Measurements from ENCODE around the gene KIAA0586. TPM values are rescaled to one million over a fixed set of nuclear protein-coding genes. Genes with fewer than 3 reads are reported as not detected.

Gene KIAA0586
- polyA plus RNA-seq, 2 donors, result 3.9 to 6.1 TPM

DNA sequence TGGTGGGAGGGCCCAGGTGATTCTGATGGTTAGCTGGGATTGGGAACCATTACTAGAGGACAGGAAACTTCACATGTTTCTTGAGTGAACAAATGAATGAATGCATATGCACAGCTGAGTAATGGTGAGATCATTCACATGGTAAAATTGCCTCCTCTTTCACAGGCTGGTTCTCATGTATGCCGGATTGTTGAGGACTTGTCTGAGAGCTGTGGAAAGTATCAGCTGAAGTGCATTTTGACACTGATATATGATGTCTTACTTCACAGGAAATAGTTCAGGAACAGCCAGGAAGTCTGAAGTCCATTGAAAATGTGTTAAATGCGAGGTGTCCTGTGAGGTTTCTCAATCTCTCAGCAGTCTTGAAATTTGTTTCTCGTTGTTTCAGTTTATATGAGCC lies 132.7 kb downstream of the KIAA0586 start:
- Histone ChIP-seq H3K9me3 (ENCODE audit: control insufficient read depth in 2 of 2, insufficient read depth in 1 of 2, low read depth in 1 of 2, low read length in 1 of 2) (no peaks in the 10 kb centered on the region), H3K4me1 (ENCODE audit: control insufficient read depth in 2 of 2, insufficient read depth in 2 of 2, low read length in 1 of 2) (no peaks in the 10 kb centered on the region), H3K4me3 (ENCODE audit: low read depth in 1 of 2, low read length in 2 of 2) (no peak overlapping the region), H3K36me3 (ENCODE audit: control insufficient read depth in 2 of 2, insufficient read depth in 2 of 2, low read length in 1 of 2) (no peaks in the 10 kb centered on the region), H3K27ac (ENCODE audit: low read depth in 2 of 2, low read length in 1 of 2) (no peak overlapping the region), H3K27me3 (ENCODE audit: control insufficient read depth in 1 of 2, insufficient read depth in 2 of 2, low read length in 2 of 2) (peaks cover 0 to 3% of the 10 kb centered on the region in 2 donors)
- WGBS, 2 donors, result 54 to 56% methylated on average over 3 of the region's 3 CpGs

DNA sequence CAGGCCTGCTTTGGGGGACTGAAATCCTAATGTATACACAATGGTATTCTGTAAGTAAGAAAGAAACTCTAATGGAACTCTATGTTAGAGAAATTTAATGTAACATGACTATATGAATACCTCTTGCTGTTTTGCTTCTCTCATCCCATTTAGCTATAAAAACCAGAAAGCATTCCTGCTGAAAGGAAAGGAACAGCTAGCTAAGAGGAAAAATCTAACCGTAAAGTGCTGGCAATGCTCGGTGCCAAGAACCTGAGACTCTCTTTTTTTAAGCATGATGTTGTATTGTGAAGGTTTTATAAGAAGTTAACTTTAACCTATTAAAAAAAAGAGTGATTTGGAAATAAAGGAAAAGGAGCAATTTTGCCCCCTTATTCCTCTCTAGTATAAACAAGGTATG lies 134.6 kb downstream of the KIAA0586 start:
- WGBS, 2 donors, result 78 to 87% methylated on average over 2 of the region's 2 CpGs
- H3K4me3 ChIP-seq (ENCODE audit: low read depth in 1 of 2, low read length in 2 of 2), result no peak overlapping the region
- no peaks in the 10 kb centered on the region for H3K4me1 ChIP-seq (ENCODE audit: control insufficient read depth in 2 of 2, insufficient read depth in 2 of 2, low read length in 1 of 2)
- no peak overlapping the region for H3K27ac ChIP-seq (ENCODE audit: low read depth in 2 of 2, low read length in 1 of 2)
- H3K9me3 ChIP-seq (ENCODE audit: control insufficient read depth in 2 of 2, insufficient read depth in 1 of 2, low read depth in 1 of 2, low read length in 1 of 2), result no peaks in the 10 kb centered on the region
- H3K27me3 ChIP-seq (ENCODE audit: control insufficient read depth in 1 of 2, insufficient read depth in 2 of 2, low read length in 2 of 2), result peaks cover 0 to 3% of the 10 kb centered on the region in 2 donors
- H3K36me3 ChIP-seq (ENCODE audit: control insufficient read depth in 2 of 2, insufficient read depth in 2 of 2, low read length in 1 of 2), result no peaks in the 10 kb centered on the region

DNA sequence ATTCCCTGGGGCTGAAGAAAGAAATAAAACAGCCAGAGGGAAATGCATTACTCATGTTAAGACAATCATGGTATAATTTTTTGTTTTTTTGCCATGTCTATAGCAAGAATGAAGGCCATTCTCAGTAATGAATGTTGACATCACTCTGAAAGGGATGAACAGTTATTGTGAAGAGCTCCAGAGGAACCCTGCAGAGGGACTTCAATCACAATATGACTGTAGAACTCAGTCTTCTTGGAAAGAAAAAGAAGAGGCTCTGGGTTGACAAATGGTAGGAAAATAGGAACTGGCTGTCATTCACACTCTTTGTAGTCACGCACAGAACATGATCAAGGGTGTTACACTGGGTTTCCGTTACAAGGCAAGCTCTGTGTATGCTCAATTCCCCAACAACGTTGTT lies 136.5 kb downstream of the KIAA0586 start:
- Histone ChIP-seq H3K27me3 (ENCODE audit: control insufficient read depth in 1 of 2, insufficient read depth in 2 of 2, low read length in 2 of 2) (peaks cover 0 to 3% of the 10 kb centered on the region in 2 donors), H3K9me3 (ENCODE audit: control insufficient read depth in 2 of 2, insufficient read depth in 1 of 2, low read depth in 1 of 2, low read length in 1 of 2) (no peaks in the 10 kb centered on the region), H3K4me1 (ENCODE audit: control insufficient read depth in 2 of 2, insufficient read depth in 2 of 2, low read length in 1 of 2) (no peaks in the 10 kb centered on the region), H3K4me3 (ENCODE audit: low read depth in 1 of 2, low read length in 2 of 2) (no peak overlapping the region), H3K36me3 (ENCODE audit: control insufficient read depth in 2 of 2, insufficient read depth in 2 of 2, low read length in 1 of 2) (no peaks in the 10 kb centered on the region), H3K27ac (ENCODE audit: low read depth in 2 of 2, low read length in 1 of 2) (no peak overlapping the region)
- WGBS, 2 donors, result 78 to 81% methylated on average over 3 of the region's 3 CpGs

GRCh38 chr14:58565832-58566231 lies 138.3 kb downstream of the KIAA0586 start:
- WGBS, 2 donors, result 68 to 74% methylated on average over 4 of the region's 4 CpGs
- peaks cover 0 to 3% of the 10 kb centered on the region in 2 donors for H3K27me3 ChIP-seq (ENCODE audit: control insufficient read depth in 1 of 2, insufficient read depth in 2 of 2, low read length in 2 of 2)
- no peak overlapping the region for H3K27ac ChIP-seq (ENCODE audit: low read depth in 2 of 2, low read length in 1 of 2)
- no peak overlapping the region for H3K4me3 ChIP-seq (ENCODE audit: low read depth in 1 of 2, low read length in 2 of 2)
- no peaks in the 10 kb centered on the region for H3K9me3 ChIP-seq (ENCODE audit: control insufficient read depth in 2 of 2, insufficient read depth in 1 of 2, low read depth in 1 of 2, low read length in 1 of 2)
- no peaks in the 10 kb centered on the region for H3K4me1 ChIP-seq (ENCODE audit: control insufficient read depth in 2 of 2, insufficient read depth in 2 of 2, low read length in 1 of 2)
- H3K36me3 ChIP-seq (ENCODE audit: control insufficient read depth in 2 of 2, insufficient read depth in 2 of 2, low read length in 1 of 2), result no peaks in the 10 kb centered on the region

DNA sequence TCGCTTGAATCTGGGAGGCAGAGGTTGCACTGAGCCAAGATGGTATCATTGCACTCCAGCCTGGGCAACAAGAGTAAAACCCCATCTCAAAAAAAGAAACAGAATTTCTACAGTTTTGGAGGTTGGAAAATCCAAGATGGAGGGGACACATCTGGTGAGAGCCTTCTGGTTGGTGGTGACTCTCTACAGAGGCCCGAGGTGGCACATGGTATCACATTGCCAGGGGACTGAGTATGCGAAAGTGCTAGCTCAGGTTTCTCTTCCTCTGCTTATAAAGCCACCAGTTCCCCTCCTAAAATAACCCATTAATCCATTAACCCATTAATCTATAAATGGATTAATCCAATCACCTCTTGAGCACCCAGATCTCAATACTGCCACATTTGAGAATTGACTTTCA lies 139.5 kb downstream of the KIAA0586 start:
- Histone ChIP-seq H3K4me3 (ENCODE audit: low read depth in 1 of 2, low read length in 2 of 2) (no peak overlapping the region), H3K4me1 (ENCODE audit: control insufficient read depth in 2 of 2, insufficient read depth in 2 of 2, low read length in 1 of 2) (no peaks in the 10 kb centered on the region), H3K36me3 (ENCODE audit: control insufficient read depth in 2 of 2, insufficient read depth in 2 of 2, low read length in 1 of 2) (no peaks in the 10 kb centered on the region), H3K27me3 (ENCODE audit: control insufficient read depth in 1 of 2, insufficient read depth in 2 of 2, low read length in 2 of 2) (peaks cover 0 to under 1% of the 10 kb centered on the region in 2 donors), H3K27ac (ENCODE audit: low read depth in 2 of 2, low read length in 1 of 2) (no peak overlapping the region), H3K9me3 (ENCODE audit: control insufficient read depth in 2 of 2, insufficient read depth in 1 of 2, low read depth in 1 of 2, low read length in 1 of 2) (no peaks in the 10 kb centered on the region)
- whole genome bisulfite sequencing, 2 donors, result 92 to 95% methylated on average over 3 of the region's 3 CpGs

DNA sequence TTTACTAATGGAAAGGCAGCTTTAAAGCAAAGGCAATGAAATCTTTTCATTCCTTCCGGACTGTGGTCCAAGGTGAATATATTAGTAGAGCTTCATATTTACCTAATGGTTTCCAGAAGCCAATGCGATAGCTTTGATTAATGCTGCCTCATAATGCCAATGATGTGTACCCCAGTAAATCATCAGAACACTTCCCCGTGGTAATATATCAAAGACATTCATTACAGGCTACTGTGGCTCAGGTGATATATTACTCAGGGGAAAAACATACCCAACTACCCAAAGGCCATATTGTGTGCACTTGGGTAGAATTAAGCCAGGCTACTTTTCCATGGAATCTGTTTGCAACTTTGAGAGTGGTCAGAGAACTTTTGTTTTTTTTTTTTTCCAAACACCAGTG lies 140.8 kb downstream of the KIAA0586 start:
- no peak overlapping the region for H3K4me3 ChIP-seq (ENCODE audit: low read depth in 1 of 2, low read length in 2 of 2)
- 87 to 89% methylated on average over 3 of the region's 3 CpGs for WGBS, 2 donors
- no peak overlapping the region for H3K27ac ChIP-seq (ENCODE audit: low read depth in 2 of 2, low read length in 1 of 2)
- H3K9me3 ChIP-seq (ENCODE audit: control insufficient read depth in 2 of 2, insufficient read depth in 1 of 2, low read depth in 1 of 2, low read length in 1 of 2), result no peaks in the 10 kb centered on the region
- no peaks in the 10 kb centered on the region for H3K36me3 ChIP-seq (ENCODE audit: control insufficient read depth in 2 of 2, insufficient read depth in 2 of 2, low read length in 1 of 2)
- H3K27me3 ChIP-seq (ENCODE audit: control insufficient read depth in 1 of 2, insufficient read depth in 2 of 2, low read length in 2 of 2), result no peaks in the 10 kb centered on the region
- no peaks in the 10 kb centered on the region for H3K4me1 ChIP-seq (ENCODE audit: control insufficient read depth in 2 of 2, insufficient read depth in 2 of 2, low read length in 1 of 2)

- H3K4me1 ChIP-seq (ENCODE audit: control insufficient read depth in 2 of 2, insufficient read depth in 2 of 2, low read length in 1 of 2), result no peaks in the 10 kb centered on the region
- H3K36me3 ChIP-seq (ENCODE audit: control insufficient read depth in 2 of 2, insufficient read depth in 2 of 2, low read length in 1 of 2), result no peaks in the 10 kb centered on the region
- H3K9me3 ChIP-seq (ENCODE audit: control insufficient read depth in 2 of 2, insufficient read depth in 1 of 2, low read depth in 1 of 2, low read length in 1 of 2), result no peaks in the 10 kb centered on the region
- WGBS, 2 donors, result 92 to 94% methylated on average over 7 of the region's 7 CpGs
- no peak overlapping the region for H3K27ac ChIP-seq (ENCODE audit: low read depth in 2 of 2, low read length in 1 of 2)
- no peaks in the 10 kb centered on the region for H3K27me3 ChIP-seq (ENCODE audit: control insufficient read depth in 1 of 2, insufficient read depth in 2 of 2, low read length in 2 of 2)
- H3K4me3 ChIP-seq (ENCODE audit: low read depth in 1 of 2, low read length in 2 of 2), result no peak overlapping the region
These were observed 143.7 kb downstream of the KIAA0586 start for GRCh38 chr14:58571256-58571655.

- WGBS, 2 donors, result 40 to 50% methylated on average over 9 of the region's 9 CpGs
- H3K9me3 ChIP-seq (ENCODE audit: control insufficient read depth in 2 of 2, insufficient read depth in 1 of 2, low read depth in 1 of 2, low read length in 1 of 2), result no peaks in the 10 kb centered on the region
- H3K27me3 ChIP-seq (ENCODE audit: control insufficient read depth in 1 of 2, insufficient read depth in 2 of 2, low read length in 2 of 2), result no peaks in the 10 kb centered on the region
- no peaks in the 10 kb centered on the region for H3K4me1 ChIP-seq (ENCODE audit: control insufficient read depth in 2 of 2, insufficient read depth in 2 of 2, low read length in 1 of 2)
- no peaks in the 10 kb centered on the region for H3K36me3 ChIP-seq (ENCODE audit: control insufficient read depth in 2 of 2, insufficient read depth in 2 of 2, low read length in 1 of 2)
- no peak overlapping the region for H3K27ac ChIP-seq (ENCODE audit: low read depth in 2 of 2, low read length in 1 of 2)
- no peak overlapping the region for H3K4me3 ChIP-seq (ENCODE audit: low read depth in 1 of 2, low read length in 2 of 2)
These were observed 144.4 kb downstream of the KIAA0586 start for GRCh38 chr14:58571769-58572472.

DNA sequence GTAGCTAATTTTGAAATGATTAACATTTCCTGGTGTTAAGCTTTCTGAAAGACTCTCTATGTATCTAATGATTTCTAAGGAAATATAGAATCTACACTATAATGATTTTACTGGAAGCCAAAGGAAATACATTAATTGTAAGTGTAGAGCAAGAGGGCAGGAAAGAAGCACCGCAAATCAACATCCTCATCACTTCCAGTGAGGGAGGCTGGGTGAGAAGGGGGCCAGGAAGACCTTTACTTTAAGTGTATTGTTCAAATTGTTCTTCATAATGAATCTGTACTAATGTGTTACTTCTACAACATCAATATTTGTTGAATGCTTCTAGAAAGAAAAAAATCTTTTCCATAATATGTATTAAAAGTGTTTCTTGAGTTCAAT lies 144.9 kb downstream of the KIAA0586 start:
- Histone ChIP-seq H3K36me3 (ENCODE audit: control insufficient read depth in 2 of 2, insufficient read depth in 2 of 2, low read length in 1 of 2) (no peaks in the 10 kb centered on the region), H3K4me3 (ENCODE audit: low read depth in 1 of 2, low read length in 2 of 2) (no peak overlapping the region), H3K9me3 (ENCODE audit: control insufficient read depth in 2 of 2, insufficient read depth in 1 of 2, low read depth in 1 of 2, low read length in 1 of 2) (no peaks in the 10 kb centered on the region), H3K27ac (ENCODE audit: low read depth in 2 of 2, low read length in 1 of 2) (no peak overlapping the region), H3K27me3 (ENCODE audit: control insufficient read depth in 1 of 2, insufficient read depth in 2 of 2, low read length in 2 of 2) (no peaks in the 10 kb centered on the region), H3K4me1 (ENCODE audit: control insufficient read depth in 2 of 2, insufficient read depth in 2 of 2, low read length in 1 of 2) (no peaks in the 10 kb centered on the region)
- 84 to 91% methylated on average over 1 of the region's 1 CpG for WGBS, 2 donors

DNA sequence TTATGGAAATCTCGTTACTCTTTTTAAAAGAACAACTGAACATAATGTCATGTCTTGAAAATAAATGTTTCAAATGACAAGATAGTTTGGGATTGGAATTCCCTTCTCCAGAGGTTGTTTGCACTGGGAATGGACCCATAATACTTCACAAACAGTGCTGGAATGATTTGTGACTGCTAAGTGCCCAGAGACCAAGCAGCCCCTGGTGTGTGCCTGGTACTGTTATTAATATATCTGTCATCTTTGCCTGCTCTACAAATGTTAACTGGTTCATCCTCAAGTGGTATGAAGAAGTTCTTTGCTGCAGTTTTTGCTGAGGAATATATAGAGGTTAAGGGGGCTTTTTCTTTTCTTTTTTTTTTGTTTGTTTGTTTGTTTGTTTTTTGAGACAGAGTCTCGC lies 145.3 kb downstream of the KIAA0586 start:
- Histone ChIP-seq H3K4me3 (ENCODE audit: low read depth in 1 of 2, low read length in 2 of 2) (no peak overlapping the region), H3K27me3 (ENCODE audit: control insufficient read depth in 1 of 2, insufficient read depth in 2 of 2, low read length in 2 of 2) (no peaks in the 10 kb centered on the region), H3K27ac (ENCODE audit: low read depth in 2 of 2, low read length in 1 of 2) (no peak overlapping the region), H3K9me3 (ENCODE audit: control insufficient read depth in 2 of 2, insufficient read depth in 1 of 2, low read depth in 1 of 2, low read length in 1 of 2) (no peaks in the 10 kb centered on the region), H3K36me3 (ENCODE audit: control insufficient read depth in 2 of 2, insufficient read depth in 2 of 2, low read length in 1 of 2) (no peaks in the 10 kb centered on the region), H3K4me1 (ENCODE audit: control insufficient read depth in 2 of 2, insufficient read depth in 2 of 2, low read length in 1 of 2) (no peaks in the 10 kb centered on the region)
- WGBS, 2 donors, result 89 to 90% methylated on average over 2 of the region's 2 CpGs
